NK-92 treated with Interleukin-12 subunit alpha and Interleukin-12 subunit beta, amount 100 ng/mL, for 24 hours (cell line): ENCODE data around the gene POLA2.

Experiments
- DNase-seq: peaks from one replicate; lab custom pipeline; 2025; lab: John Stamatoyannopoulos, UW

Gene POLA2

DNA sequence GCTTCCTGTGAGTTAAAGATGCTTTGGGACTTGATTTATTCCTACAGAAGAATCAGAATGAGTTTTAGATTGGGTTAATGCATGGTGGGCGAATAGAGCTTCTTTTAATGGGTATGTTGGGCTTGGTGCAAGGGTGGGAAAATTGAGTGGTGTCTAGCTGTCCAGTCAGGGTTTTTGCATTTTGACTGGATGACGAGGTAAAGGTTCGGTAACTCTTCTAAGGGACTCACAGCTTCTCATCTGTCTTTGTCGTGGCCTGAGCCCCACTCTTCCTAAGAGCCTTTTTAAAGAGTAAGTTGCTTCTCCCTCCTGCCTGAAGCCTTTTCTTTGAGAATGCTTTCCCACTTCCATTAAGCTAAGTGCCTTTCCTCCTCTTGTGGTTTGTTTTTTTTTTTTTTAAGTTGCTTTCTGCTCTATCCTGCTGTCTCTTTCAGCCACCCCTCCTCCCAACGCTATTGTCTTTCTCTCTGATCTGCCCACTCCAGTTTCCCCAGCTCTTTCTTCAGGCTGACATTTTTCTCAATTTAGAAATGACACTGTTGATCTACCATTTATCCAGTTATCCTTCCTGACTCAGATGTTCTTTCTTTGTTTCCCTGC lies 73.0 kb downstream of the POLA2 start:
- no peak for DNase-seq

DNA sequence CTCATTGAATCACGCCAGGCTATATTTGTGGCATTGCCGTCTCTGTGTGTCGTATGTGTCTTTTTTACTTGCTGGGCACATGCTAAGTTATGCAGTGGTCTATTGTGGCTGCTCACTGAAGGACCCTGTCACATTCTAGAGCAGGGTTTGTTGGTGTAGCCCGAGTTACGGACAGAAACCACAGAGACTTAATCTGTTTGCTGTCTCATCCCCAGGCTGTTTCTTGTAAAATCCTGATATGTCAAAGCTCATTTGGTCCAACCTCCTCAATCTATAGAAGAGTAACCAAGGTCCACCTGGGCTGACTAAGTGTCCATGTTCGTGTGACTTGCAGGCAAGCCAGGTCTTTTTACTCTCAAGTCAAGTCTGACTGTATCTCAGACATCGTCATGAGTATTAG lies 76.9 kb downstream of the POLA2 start:
- DNase-seq, result no peak

DNA sequence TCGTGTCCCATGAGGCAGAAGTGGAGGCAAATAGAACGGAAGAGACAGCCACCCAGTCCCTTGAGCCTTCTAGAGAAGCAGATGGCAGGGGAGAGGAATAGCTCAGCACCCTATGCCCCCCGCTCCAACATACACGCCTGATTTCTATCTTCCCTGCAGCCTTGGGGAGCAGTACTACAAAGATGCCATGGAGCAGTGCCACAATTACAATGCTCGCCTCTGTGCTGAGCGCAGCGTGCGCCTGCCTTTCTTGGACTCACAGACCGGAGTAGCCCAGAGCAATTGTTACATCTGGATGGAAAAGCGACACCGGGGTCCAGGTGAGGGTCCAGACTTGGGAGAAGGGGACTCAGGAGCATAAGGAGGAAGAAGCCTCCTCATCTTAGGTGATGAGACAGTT lies 78.5 kb downstream of the POLA2 start:
- no peak for DNase-seq

DNA sequence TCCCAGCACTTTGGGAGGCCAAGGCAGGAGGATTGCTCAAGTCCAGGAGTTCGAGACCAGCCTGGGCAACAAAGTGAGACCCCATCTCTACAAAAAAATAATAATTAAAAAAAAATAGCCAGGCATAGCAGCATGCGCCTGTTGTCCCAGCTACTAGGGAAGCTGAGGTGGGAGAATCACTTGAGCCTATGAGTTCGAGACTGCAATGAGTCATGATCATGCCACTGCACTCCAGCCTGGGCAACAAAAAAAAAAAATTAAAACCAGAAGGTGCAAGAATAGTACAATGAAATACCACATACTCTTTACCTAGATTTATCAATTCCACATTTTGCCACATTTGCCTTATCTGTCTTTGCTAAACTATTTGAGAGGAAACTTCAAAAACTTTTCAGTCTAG lies 80.1 kb downstream of the POLA2 start:
- no peak for DNase-seq
